ENCODE results near the gene KRTAP4-7. TPM values are rescaled to one million over a fixed set of nuclear protein-coding genes. Genes with fewer than 3 reads are reported as not detected.
"Not testable (repeated sequence)": the region's sequence is repeated elsewhere in the genome, so short reads cannot be mapped to it uniquely, and the experiment has no call there.

KRTAP4-7 gene
- total and polyA plus RNA-seq, 5 donors = not detected

GRCh38 chr17:41117846-41118386, 34.0 kb downstream of the KRTAP4-7 start, which contains the start of gene KRTAP4-11:
KRTAP4-11 (minus strand) TSS chr17:41118373; CDS start chr17:41118315, 58 bp downstream.
- ATAC-seq; H3K4me1 ChIP-seq (ENCODE audit: control insufficient read depth, insufficient read depth, low read length); H3K4me3 ChIP-seq (ENCODE audit: low read length); H3K27me3 ChIP-seq (ENCODE audit: control insufficient read depth, insufficient read depth); H3K9me3 ChIP-seq (ENCODE audit: control insufficient read depth, low read length); DNase-seq; H3K27ac ChIP-seq (ENCODE audit: low read length); intact Hi-C loops (cut with DNase I): not testable (repeated sequence)
- 77% methylated on average over 10 of the region's 10 CpGs for WGBS

- Histone ChIP-seq H3K9me3 (ENCODE audit: control insufficient read depth, low read length) (no peaks in the 10 kb centered on the region), H3K4me1 (ENCODE audit: control insufficient read depth, insufficient read depth, low read length) (no peaks in the 10 kb centered on the region), H3K27ac (ENCODE audit: low read length) (no peak overlapping the region), H3K4me3 (ENCODE audit: low read length) (no peak overlapping the region), H3K27me3 (ENCODE audit: control insufficient read depth, insufficient read depth) (no peaks in the 10 kb centered on the region)
- intact Hi-C loops (cut with DNase I) = no loop called here
- WGBS = 85% methylated on average over 4 of the region's 4 CpGs
- ATAC-seq = no peak
- no peak for DNase-seq
Observed at GRCh38 chr17:41118721-41119120, 34.8 kb downstream of the KRTAP4-7 start.

GRCh38 chr17:41119696-41120690, 36.0 kb downstream of the KRTAP4-7 start:
- H3K4me1 ChIP-seq (ENCODE audit: control insufficient read depth, insufficient read depth, low read length); H3K27me3 ChIP-seq (ENCODE audit: control insufficient read depth, insufficient read depth); H3K27ac ChIP-seq (ENCODE audit: low read length); ATAC-seq; H3K4me3 ChIP-seq (ENCODE audit: low read length); DNase-seq; H3K9me3 ChIP-seq (ENCODE audit: control insufficient read depth, low read length); intact Hi-C loops (cut with DNase I): not testable (repeated sequence)
- WGBS = 54% methylated on average over 11 of the region's 11 CpGs

GRCh38 chr17:41121742-41122141, 37.8 kb downstream of the KRTAP4-7 start:
- DNase-seq (no peak), ATAC-seq (no peak)
- H3K4me1 ChIP-seq (ENCODE audit: control insufficient read depth, insufficient read depth, low read length) = no peaks in the 10 kb centered on the region
- H3K4me3 ChIP-seq (ENCODE audit: low read length) = no peak overlapping the region
- no peak overlapping the region for H3K27ac ChIP-seq (ENCODE audit: low read length)
- H3K9me3 ChIP-seq (ENCODE audit: control insufficient read depth, low read length) = no peaks in the 10 kb centered on the region
- intact Hi-C loops (cut with DNase I) = no loop called here
- H3K27me3 ChIP-seq (ENCODE audit: control insufficient read depth, insufficient read depth) = no peaks in the 10 kb centered on the region
- 85% methylated on average over 2 of the region's 2 CpGs for whole genome bisulfite sequencing

- 69% methylated on average over 12 of the region's 12 CpGs for WGBS
- ATAC-seq; H3K27ac ChIP-seq (ENCODE audit: low read length); H3K4me3 ChIP-seq (ENCODE audit: low read length); H3K9me3 ChIP-seq (ENCODE audit: control insufficient read depth, low read length); intact Hi-C loops (cut with DNase I); H3K27me3 ChIP-seq (ENCODE audit: control insufficient read depth, insufficient read depth); DNase-seq; H3K4me1 ChIP-seq (ENCODE audit: control insufficient read depth, insufficient read depth, low read length): not testable (repeated sequence)
Observed at GRCh38 chr17:41123292-41123990, 39.5 kb downstream of the KRTAP4-7 start.

- 63% methylated on average over 3 of the region's 3 CpGs for WGBS
- H3K27me3 ChIP-seq (ENCODE audit: control insufficient read depth, insufficient read depth); intact Hi-C loops (cut with DNase I); H3K27ac ChIP-seq (ENCODE audit: low read length); ATAC-seq; DNase-seq; H3K4me1 ChIP-seq (ENCODE audit: control insufficient read depth, insufficient read depth, low read length); H3K9me3 ChIP-seq (ENCODE audit: control insufficient read depth, low read length); H3K4me3 ChIP-seq (ENCODE audit: low read length): not testable (repeated sequence)
Observed at GRCh38 chr17:41123991-41124371, 40.0 kb downstream of the KRTAP4-7 start, which contains the start of gene KRTAP4-12. KRTAP4-12 (minus strand) TSS chr17:41124182; CDS start chr17:41124122, 60 bp downstream.

- ATAC-seq (no peak), DNase-seq (no peak)
- H3K27ac ChIP-seq (ENCODE audit: low read length) = no peak overlapping the region
- WGBS = 93% methylated on average over 2 of the region's 2 CpGs
- H3K9me3 ChIP-seq (ENCODE audit: control insufficient read depth, low read length) = no peaks in the 10 kb centered on the region
- no peak overlapping the region for H3K4me3 ChIP-seq (ENCODE audit: low read length)
- no peaks in the 10 kb centered on the region for H3K4me1 ChIP-seq (ENCODE audit: control insufficient read depth, insufficient read depth, low read length)
- intact Hi-C loops (cut with DNase I) = no loop called here
- H3K27me3 ChIP-seq (ENCODE audit: control insufficient read depth, insufficient read depth) = no peaks in the 10 kb centered on the region
Observed at GRCh38 chr17:41125064-41125463, 41.1 kb downstream of the KRTAP4-7 start.

GRCh38 chr17:41126412-41126811, 42.5 kb downstream of the KRTAP4-7 start:
- Histone ChIP-seq H3K4me1 (ENCODE audit: control insufficient read depth, insufficient read depth, low read length) (no peaks in the 10 kb centered on the region), H3K27ac (ENCODE audit: low read length) (no peak overlapping the region), H3K4me3 (ENCODE audit: low read length) (no peak overlapping the region), H3K9me3 (ENCODE audit: control insufficient read depth, low read length) (no peaks in the 10 kb centered on the region), H3K27me3 (ENCODE audit: control insufficient read depth, insufficient read depth) (no peaks in the 10 kb centered on the region)
- 83% methylated on average over 3 of the region's 3 CpGs for WGBS
- DNase-seq (no peak), ATAC-seq (no peak)
- intact Hi-C loops (cut with DNase I) = no loop called here

- WGBS = 54% methylated on average over 1 of the region's 1 CpG
- DNase-seq (no peak), ATAC-seq (no peak)
Observed at GRCh38 chr17:41127371-41127770, 43.4 kb downstream of the KRTAP4-7 start.

GRCh38 chr17:41131979-41132378, 48.0 kb downstream of the KRTAP4-7 start:
- WGBS = 82% methylated on average over 3 of the region's 3 CpGs
- intact Hi-C loops (cut with DNase I) = no loop called here

More at GRCh38 chr17:41127371-41127770, 43.4 kb downstream of the KRTAP4-7 start:
- Histone ChIP-seq H3K4me1 (ENCODE audit: control insufficient read depth, insufficient read depth, low read length) (no peaks in the 10 kb centered on the region), H3K27me3 (ENCODE audit: control insufficient read depth, insufficient read depth) (no peaks in the 10 kb centered on the region), H3K27ac (ENCODE audit: low read length) (no peak overlapping the region), H3K9me3 (ENCODE audit: control insufficient read depth, low read length) (no peaks in the 10 kb centered on the region), H3K4me3 (ENCODE audit: low read length) (no peak overlapping the region)
- intact Hi-C loops (cut with DNase I) = no loop called here

More at GRCh38 chr17:41131979-41132378, 48.0 kb downstream of the KRTAP4-7 start:
- no peaks in the 10 kb centered on the region for H3K4me1 ChIP-seq (ENCODE audit: control insufficient read depth, insufficient read depth, low read length)
- no peaks in the 10 kb centered on the region for H3K27me3 ChIP-seq (ENCODE audit: control insufficient read depth, insufficient read depth)
- DNase-seq (no peak), ATAC-seq (no peak)
- H3K9me3 ChIP-seq (ENCODE audit: control insufficient read depth, low read length) = no peaks in the 10 kb centered on the region
- H3K27ac ChIP-seq (ENCODE audit: low read length) = no peak overlapping the region
- no peak overlapping the region for H3K4me3 ChIP-seq (ENCODE audit: low read length)

Data from right cardiac atrium (tissue), 5 donors.